HFFc6 (cell line): ENCODE measurements around the gene SYNC. TPM values are rescaled to one million over a fixed set of nuclear protein-coding genes. Genes with fewer than 3 reads are reported as not detected.
"Not testable (repeated sequence)": the region's sequence is repeated elsewhere in the genome, so short reads cannot be mapped to it uniquely, and the experiment has no call there.

Experiments
- DNase-seq: peaks from one replicate; pipeline ENCODE4 v3.0.0-alpha.2; 2018
- H3K27ac Mint-ChIP-seq: 2 replicates; pipeline ENCODE4 v1.8.0; 2020; ENCODE audit warnings: mild to moderate bottlenecking, mixed read lengths
- H3K27me3 Mint-ChIP-seq: 2 replicates; pipeline ENCODE4 v1.8.0; 2021; ENCODE audit warnings: mild to moderate bottlenecking, moderate library complexity, mixed read lengths; ENCODE audit not compliant: insufficient read depth
- H3K36me3 Mint-ChIP-seq: 2 replicates; pipeline ENCODE4 v1.8.0; 2021; ENCODE audit warnings: low read depth, mixed read lengths
- H3K4me1 Mint-ChIP-seq: 2 replicates; pipeline ENCODE4 v1.8.0; 2020; ENCODE audit warnings: low read depth, mixed read lengths
- H3K4me3 Mint-ChIP-seq: 2 replicates; pipeline ENCODE4 v1.8.0; 2020; ENCODE audit warnings: mild to moderate bottlenecking, moderate library complexity, mixed read lengths
- H3K9me3 Mint-ChIP-seq: 2 replicates; pipeline ENCODE4 v1.8.0; 2020; ENCODE audit warnings: mild to moderate bottlenecking, mixed read lengths
- total RNA-seq, 6 experiments: library from RNA; stranded (reverse); fragmentation: NEBNext Ultra II Directional; extraction: Animal tissue kit (Norgen Biotek cat#: 25700); gene quantifications; 2 replicates in 1 of 6; 3 replicates in 5 of 6; pipeline ENCODE4 v1.2.3, GENCODE V29; 2021
- TF ChIP-seq, protein P1 (sequence below): fragments of 200-600 bp; sonication (generic); IDR thresholded peaks from 2 replicates; pipeline ENCODE4 v1.5.0; 2021; ENCODE audit warnings: antibody characterized with exemption, mild to moderate bottlenecking

The SYNC gene
- total RNA-seq, 6 experiments from 2014 or later = 40.8 to 51.1 (median 48.1) TPM

DNA sequence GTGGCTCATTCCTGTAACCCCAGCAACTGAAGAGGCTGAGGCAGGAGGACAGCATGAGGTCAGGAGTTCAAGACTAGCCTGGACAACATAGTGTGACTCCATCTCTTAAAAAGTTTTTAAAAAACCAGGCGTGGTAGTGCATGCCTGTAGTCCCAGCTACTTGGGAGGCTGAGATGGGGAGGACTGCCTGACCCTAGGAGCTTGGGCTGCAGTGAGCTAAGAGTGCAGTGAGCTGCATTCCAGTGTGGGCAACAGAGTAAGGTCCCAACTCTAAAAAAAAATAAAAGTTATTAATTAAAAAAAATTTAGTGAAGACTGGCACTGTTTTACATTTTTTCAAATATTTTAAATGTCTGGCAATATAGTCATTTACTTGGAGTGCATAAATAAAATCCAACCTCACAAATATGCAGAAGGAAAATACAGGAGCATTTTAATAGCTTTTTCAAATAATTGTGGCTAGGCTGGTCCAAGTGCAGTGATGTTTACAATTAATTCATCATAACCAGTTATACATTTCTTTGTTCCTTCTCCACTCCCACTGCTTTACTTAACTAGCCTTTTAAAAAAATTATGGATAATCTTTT is 63.0 kb downstream of the SYNC start:
- H3K27ac Mint-ChIP-seq = peak overlapping the region; percentile 64
- TF ChIP-seq, protein P1, sequence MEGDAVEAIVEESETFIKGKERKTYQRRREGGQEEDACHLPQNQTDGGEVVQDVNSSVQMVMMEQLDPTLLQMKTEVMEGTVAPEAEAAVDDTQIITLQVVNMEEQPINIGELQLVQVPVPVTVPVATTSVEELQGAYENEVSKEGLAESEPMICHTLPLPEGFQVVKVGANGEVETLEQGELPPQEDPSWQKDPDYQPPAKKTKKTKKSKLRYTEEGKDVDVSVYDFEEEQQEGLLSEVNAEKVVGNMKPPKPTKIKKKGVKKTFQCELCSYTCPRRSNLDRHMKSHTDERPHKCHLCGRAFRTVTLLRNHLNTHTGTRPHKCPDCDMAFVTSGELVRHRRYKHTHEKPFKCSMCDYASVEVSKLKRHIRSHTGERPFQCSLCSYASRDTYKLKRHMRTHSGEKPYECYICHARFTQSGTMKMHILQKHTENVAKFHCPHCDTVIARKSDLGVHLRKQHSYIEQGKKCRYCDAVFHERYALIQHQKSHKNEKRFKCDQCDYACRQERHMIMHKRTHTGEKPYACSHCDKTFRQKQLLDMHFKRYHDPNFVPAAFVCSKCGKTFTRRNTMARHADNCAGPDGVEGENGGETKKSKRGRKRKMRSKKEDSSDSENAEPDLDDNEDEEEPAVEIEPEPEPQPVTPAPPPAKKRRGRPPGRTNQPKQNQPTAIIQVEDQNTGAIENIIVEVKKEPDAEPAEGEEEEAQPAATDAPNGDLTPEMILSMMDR = no peak
- H3K9me3 Mint-ChIP-seq = no peaks in the 10 kb centered on the region
- peaks cover 7% of the 10 kb centered on the region; the same call in 1 of the 2 replicates for H3K36me3 Mint-ChIP-seq
- no peak overlapping the region for H3K4me3 Mint-ChIP-seq
- peaks cover 6% of the 10 kb centered on the region; the same call in 1 of the 2 replicates for H3K4me1 Mint-ChIP-seq
- DNase-seq = peak; percentile 72
- 0 out of 2 replicates have a peak, but pooled peaks cover 2% of the 10 kb centered on the region for H3K27me3 Mint-ChIP-seq

DNA sequence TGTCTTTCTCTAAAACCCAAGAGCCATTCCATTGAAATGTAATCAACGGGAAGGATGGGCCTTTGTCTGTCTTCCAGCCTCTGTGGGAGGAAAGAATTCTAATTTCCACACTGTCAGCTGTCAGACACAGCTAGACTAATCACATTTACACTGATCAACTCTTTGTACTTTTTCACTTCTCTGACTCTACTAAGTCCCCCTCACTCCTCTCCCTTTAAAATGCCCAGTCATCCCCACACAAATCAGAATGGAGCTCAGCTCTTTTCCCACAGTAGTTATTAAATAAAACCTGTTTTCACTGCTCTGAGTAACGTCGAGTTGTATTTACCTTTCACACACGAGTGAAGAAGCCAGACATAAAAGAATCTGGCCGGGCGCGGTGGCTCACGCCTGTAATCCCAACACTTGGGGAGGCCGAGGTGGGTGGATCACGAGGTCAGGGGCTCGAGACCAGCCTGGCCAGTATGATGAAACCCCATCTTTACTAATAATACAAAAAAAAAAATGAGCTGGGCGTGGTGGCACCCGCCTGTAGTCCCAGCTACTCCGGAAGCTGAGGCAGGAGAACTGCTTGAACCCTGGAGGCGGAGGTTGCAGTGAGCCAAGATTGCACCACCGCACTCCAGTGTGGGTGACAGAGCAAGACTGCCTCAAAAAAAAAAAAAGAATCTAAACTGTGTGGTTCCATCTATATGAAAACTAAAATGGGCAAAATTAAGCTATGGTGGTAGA is 65.5 kb downstream of the SYNC start:
- no peak overlapping the region for H3K4me3 Mint-ChIP-seq
- peaks cover 6% of the 10 kb centered on the region; the same call in 1 of the 2 replicates for H3K4me1 Mint-ChIP-seq
- H3K36me3 Mint-ChIP-seq = peaks cover 7% of the 10 kb centered on the region; the same call in 1 of the 2 replicates
- peak overlapping the region; percentile 19; the same call in 1 of the 2 replicates for H3K27ac Mint-ChIP-seq
- no peaks in the 10 kb centered on the region for H3K9me3 Mint-ChIP-seq
- DNase-seq = no peak
- TF ChIP-seq, protein P1 = no peak
- no peaks in the 10 kb centered on the region for H3K27me3 Mint-ChIP-seq

DNA sequence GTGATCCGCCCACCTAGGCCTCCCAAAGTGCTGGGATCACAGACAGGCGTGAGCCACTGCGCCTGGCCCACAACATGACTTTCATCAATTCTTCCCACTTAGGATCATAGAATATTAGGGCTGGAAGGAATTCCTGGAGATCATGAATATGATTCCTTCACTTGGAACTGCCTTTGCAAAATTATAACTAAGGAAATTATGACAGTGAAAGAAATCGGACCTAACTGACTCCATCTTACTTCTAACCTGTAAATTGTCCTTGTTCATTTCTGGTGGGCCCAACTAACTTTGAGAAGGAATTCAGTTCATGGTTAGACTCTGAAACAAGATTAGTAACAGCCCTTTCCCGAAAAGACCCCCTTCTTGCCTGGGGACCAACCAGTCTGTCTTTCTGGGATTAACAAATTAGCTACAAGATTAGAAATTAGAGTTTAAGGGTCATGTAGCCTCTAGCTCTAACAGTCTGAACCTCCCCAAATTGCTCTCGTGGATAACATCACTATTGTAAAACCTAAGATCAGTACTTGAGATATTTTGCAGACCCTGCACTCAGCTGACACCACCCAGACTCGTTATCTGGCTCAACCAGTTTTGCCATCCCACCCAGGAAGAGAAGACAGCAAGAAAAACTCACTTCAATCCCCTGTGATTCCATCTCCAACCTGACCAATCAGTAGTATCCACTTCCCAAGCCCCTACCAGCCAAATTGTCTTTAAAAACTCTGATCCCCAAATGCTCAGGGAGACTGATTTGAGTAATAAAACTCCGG is 66.9 kb downstream of the SYNC start:
- H3K4me3 Mint-ChIP-seq = no peak overlapping the region
- no peaks in the 10 kb centered on the region for H3K9me3 Mint-ChIP-seq
- H3K27ac Mint-ChIP-seq = no peak overlapping the region
- TF ChIP-seq, protein P1 = no peak
- peaks cover 6% of the 10 kb centered on the region; the same call in 1 of the 2 replicates for H3K4me1 Mint-ChIP-seq
- no peaks in the 10 kb centered on the region for H3K27me3 Mint-ChIP-seq
- no peak for DNase-seq
- H3K36me3 Mint-ChIP-seq = peaks cover 7% of the 10 kb centered on the region; the same call in 1 of the 2 replicates

DNA sequence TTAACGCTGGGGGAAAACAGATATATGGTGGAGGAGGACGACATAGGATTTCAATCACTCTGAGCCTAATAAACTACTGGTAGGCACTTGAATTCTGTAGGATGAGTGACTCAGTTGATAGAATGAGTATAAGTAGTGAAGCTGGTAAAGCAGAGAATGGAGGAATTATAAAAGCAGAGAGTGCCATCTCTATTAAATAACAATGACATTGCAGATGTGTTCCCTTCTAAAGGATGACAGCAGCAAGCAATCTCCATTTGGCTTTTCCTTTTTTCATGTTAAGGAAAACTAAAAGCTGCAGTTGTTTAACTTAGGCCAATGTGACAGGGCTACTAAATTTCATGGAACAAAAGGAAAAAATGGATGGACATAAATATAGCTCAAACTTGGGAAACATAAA is 69.7 kb downstream of the SYNC start:
- TF ChIP-seq, protein P1 = no peak
- Mint-ChIP-seq H3K4me3 (no peak overlapping the region), H3K4me1 (no peaks in the 10 kb centered on the region; the same call in 1 of the 2 replicates), H3K27me3 (peaks cover 2% of the 10 kb centered on the region; the same call in 1 of the 2 replicates), H3K36me3 (peaks cover 7% of the 10 kb centered on the region; the same call in 1 of the 2 replicates), H3K9me3 (no peaks in the 10 kb centered on the region), H3K27ac (no peak overlapping the region)
- DNase-seq = no peak

DNA sequence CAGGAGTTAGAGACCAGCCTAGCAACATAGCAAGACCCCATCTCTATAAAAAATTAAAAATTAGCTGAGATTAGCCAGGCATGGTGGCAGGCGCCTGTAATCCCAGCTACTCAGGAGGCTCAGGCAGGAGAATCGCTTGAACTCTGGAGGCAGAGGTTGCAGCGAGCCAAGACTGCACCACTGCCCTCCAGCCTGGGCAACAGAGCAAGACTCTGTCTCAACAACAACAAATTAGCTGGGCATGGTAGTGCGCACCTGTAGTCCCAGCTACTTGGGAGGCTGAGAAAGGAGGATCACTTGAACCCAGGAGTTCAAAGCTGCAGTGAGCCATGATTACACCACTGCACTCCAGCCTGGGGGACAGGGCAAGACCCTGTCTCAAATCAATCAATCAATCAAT is 72.4 kb downstream of the SYNC start:
- not testable (repeated sequence) for DNase-seq, H3K4me3 Mint-ChIP-seq, H3K4me1 Mint-ChIP-seq, H3K27ac Mint-ChIP-seq, H3K9me3 Mint-ChIP-seq, H3K27me3 Mint-ChIP-seq
- peaks cover 11% of the 10 kb centered on the region; the same call in 1 of the 2 replicates for H3K36me3 Mint-ChIP-seq

Other genes starting within 250 kb of the SYNC start
- not detected for gene ZBTB8B, start 237.7 kb downstream of the SYNC start, total RNA-seq
- gene ZBTB8A, start 163.3 kb downstream of the SYNC start, total RNA-seq = 1 to 10 TPM; 4.4 to 6.8 (median 5.6) TPM
- 10 to 100 TPM; 44.9 to 52.7 (median 47.4) TPM for gene ZBTB8OS, start 52.2 kb downstream of the SYNC start, total RNA-seq
- 100 to 1,000 TPM; 108 to 137 (median 124) TPM for gene RBBP4, start 51.6 kb downstream of the SYNC start, total RNA-seq
- 100 to 1,000 TPM in 4 of 6 experiments, 10 to 100 TPM in 2; 92.5 to 122 (median 107) TPM for gene YARS1, start 114.6 kb upstream of the SYNC start, total RNA-seq
- 10 to 100 TPM; 20.0 to 24.9 (median 21.6) TPM for gene S100PBP, start 114.9 kb upstream of the SYNC start, total RNA-seq
- gene FNDC5, start 168.1 kb upstream of the SYNC start, total RNA-seq = under 1 TPM; 0.28 to 0.90 (median 0.58) TPM
- under 1 TPM in 1 of 6 experiments, not detected in 5; 0.23 TPM for gene HPCA, start 183.7 kb upstream of the SYNC start, total RNA-seq
- gene TMEM54, start 198.6 kb upstream of the SYNC start, total RNA-seq = 10 to 100 TPM; 23.4 to 31.4 (median 25.8) TPM